ENCODE results near the gene CENPB. TPM values are rescaled to one million over a fixed set of nuclear protein-coding genes. Genes with fewer than 3 reads are reported as not detected.
"Not testable (repeated sequence)": the region's sequence is repeated elsewhere in the genome, so short reads cannot be mapped to it uniquely, and the experiment has no call there.

Gene CENPB, protein sequence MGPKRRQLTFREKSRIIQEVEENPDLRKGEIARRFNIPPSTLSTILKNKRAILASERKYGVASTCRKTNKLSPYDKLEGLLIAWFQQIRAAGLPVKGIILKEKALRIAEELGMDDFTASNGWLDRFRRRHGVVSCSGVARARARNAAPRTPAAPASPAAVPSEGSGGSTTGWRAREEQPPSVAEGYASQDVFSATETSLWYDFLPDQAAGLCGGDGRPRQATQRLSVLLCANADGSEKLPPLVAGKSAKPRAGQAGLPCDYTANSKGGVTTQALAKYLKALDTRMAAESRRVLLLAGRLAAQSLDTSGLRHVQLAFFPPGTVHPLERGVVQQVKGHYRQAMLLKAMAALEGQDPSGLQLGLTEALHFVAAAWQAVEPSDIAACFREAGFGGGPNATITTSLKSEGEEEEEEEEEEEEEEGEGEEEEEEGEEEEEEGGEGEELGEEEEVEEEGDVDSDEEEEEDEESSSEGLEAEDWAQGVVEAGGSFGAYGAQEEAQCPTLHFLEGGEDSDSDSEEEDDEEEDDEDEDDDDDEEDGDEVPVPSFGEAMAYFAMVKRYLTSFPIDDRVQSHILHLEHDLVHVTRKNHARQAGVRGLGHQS
- 10 to 100 TPM; 45.8 to 48.6 TPM for total RNA-seq
- 1 to 10 TPM; 1.0 to 1.7 (median 1.4) TPM for polyA plus RNA-seq
- 26.6 to 96.8 (median 82.6) reads per million in 6 experiments for total RNA-seq

DNA sequence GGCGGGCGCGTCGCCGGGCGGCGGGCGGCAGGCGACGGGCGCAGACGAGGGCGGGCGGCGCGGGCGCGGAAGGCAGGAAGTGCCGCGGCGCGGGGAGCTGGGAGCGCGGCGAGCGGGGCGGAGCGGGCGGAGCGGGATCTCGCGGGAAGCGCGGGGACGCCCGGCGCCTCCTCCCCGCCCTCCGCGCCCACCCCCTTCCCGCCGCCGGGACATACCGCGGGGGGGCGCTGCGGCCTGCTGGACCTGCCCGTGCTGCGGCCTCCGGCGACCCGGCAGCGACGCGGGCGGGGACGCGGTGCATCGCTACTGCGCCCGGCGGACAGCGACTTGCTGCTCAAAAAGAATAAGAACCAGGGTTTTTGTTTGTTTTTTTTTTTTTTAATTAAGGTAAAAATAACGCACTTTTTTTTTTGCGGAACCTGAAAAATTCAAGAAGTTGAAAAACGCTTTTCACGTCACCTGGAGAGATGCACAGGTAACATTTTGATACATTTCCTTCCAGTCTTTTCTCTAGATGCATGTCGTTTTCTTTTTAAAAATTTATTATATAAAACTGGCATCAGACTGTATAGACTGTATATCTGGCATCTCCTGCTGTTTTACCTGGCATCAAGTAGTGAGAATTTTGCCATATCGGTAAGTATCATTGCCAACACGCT, at the start of gene CENPB:
TSS of gene CENPB (minus strand) at position 76 of the 659 bp plus-strand sequence. CDS start 257 bp downstream, outside the sequence.
- Mint-ChIP-seq H3K4me1 (peaks cover 17 to 45% (median 38%) of the 10 kb centered on the region in 4 donors), H3K27ac (peak within 1 kb of the TSS in 8 of 10 donors; percentile 73 to 90 (median 85)), H3K9me3 (no peaks in the 10 kb centered on the region), H3K27me3 (no peaks in the 10 kb centered on the region), H3K36me3 (no peaks in the 10 kb centered on the region), H3K4me3 (peak within 1 kb of the TSS; percentile 68 to 89 (median 82))
- POLR2A ChIA-PET = interaction anchor here (0.7 to 6.4 kb wide), 12 partner anchors 9 to 299 kb away, joined by 3 to 52 read pairs (median 6); partner anchors contain the start of genes ADISSP and CDC25B
- DNase-seq (peak; percentile 79 to 94 (median 89)), ATAC-seq (peak; percentile 85 to 88)

DNA sequence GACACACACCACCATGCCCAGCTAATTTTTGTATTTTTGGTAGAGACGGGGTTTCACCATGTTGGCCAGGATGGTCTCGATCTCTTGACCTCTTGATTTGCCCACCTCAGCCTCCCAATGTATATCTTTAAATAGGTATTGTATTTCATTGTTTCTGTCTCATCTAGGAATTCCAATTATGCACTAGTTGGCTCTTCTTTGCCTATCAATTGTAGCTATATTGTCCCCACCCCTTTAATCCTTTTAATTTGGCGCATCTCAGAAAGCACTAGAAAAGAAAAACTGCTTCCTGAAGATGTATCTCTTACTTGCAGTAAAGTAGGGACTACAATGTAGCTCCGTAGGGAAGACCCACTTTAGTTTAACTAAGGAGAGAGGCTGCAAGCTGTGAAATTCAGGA, 49.6 kb upstream of the CENPB start:
- ATAC-seq (no peak), DNase-seq (no peak)
- H3K9me3 Mint-ChIP-seq = no peaks in the 10 kb centered on the region
- H3K4me1 Mint-ChIP-seq = peaks cover 0 to 3% (median under 1%) of the 10 kb centered on the region in 4 donors
- H3K4me3 Mint-ChIP-seq = no peak overlapping the region
- POLR2A ChIA-PET = interaction anchor here (0.6 to 1.8 kb wide), 3 partner anchors 9 to 33 kb away, joined by 3 to 4 read pairs (median 3); partner anchors contain the start of gene AP5S1
- no peaks in the 10 kb centered on the region for H3K27me3 Mint-ChIP-seq
- no peaks in the 10 kb centered on the region for H3K36me3 Mint-ChIP-seq
- H3K27ac Mint-ChIP-seq = no peak overlapping the region

GRCh38 chr20:3829891-3830290, 43.4 kb upstream of the CENPB start:
- H3K27me3 Mint-ChIP-seq = not testable (repeated sequence)
- POLR2A ChIA-PET = interaction anchor here (0.6 kb wide), 1 partner anchor 15 kb away, joined by 8 read pairs; no protein-coding TSS in a partner anchor

GRCh38 chr20:3828798-3829197, 42.3 kb upstream of the CENPB start:
- Mint-ChIP-seq H3K36me3 (peaks cover 0 to 30% (median under 1%) of the 10 kb centered on the region in 3 donors), H3K9me3 (no peaks in the 10 kb centered on the region), H3K4me1 (peaks cover 0 to 9% (median 3%) of the 10 kb centered on the region in 4 donors), H3K27ac (no peak overlapping the region), H3K27me3 (no peaks in the 10 kb centered on the region), H3K4me3 (no peak overlapping the region)
- POLR2A ChIA-PET = no interaction called here
- DNase-seq (no peak), ATAC-seq (no peak)

More at GRCh38 chr20:3829891-3830290, 43.4 kb upstream of the CENPB start:
- peaks cover 0 to 24% (median 0%) of the 10 kb centered on the region in 3 donors for H3K36me3 Mint-ChIP-seq
- DNase-seq, ATAC-seq, H3K4me1 Mint-ChIP-seq, H3K4me3 Mint-ChIP-seq, H3K9me3 Mint-ChIP-seq: not testable (repeated sequence)
- peak overlapping the region in 1 of 10 donors; percentile 41 for H3K27ac Mint-ChIP-seq

GRCh38 chr20:3826420-3826819, 39.9 kb upstream of the CENPB start:
- Mint-ChIP-seq H3K4me3 (no peak overlapping the region), H3K4me1 (peaks cover 2 to 18% (median 8%) of the 10 kb centered on the region in 4 donors), H3K27me3 (no peaks in the 10 kb centered on the region), H3K9me3 (no peaks in the 10 kb centered on the region), H3K36me3 (peaks cover 0 to 39% (median 4%) of the 10 kb centered on the region in 3 donors), H3K27ac (peak overlapping the region in 2 of 10 donors; percentile 14 to 80)
- POLR2A ChIA-PET = interaction anchor here (0.5 to 2.1 kb wide), 5 partner anchors 10 to 40 kb away, joined by 3 to 7 read pairs (median 3); partner anchors contain the start of gene CENPB
- ATAC-seq (no peak), DNase-seq (no peak)

DNA sequence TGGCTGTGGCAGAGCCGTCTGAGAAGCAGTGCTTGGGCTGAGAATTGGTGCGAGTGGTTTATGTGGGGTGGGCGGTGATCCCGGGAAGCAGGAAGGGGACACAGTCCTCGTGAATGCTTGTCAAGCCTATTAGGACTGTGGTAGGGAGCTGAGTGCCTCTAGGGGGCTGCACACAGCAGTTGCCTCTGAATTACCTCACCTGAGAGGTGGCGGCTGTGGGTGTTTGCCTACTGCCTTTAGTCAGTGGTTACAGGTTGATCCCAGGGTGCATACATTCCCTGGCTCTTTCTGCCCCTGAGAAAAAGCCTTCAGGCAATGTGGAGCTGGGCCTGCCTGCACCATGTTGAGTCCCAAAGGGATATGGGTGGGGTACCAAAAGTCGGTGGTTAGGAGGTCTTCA, 39.0 kb upstream of the CENPB start:
- H3K36me3 Mint-ChIP-seq = peaks cover 0 to 39% (median 4%) of the 10 kb centered on the region in 3 donors
- H3K4me3 Mint-ChIP-seq = no peak overlapping the region
- H3K4me1 Mint-ChIP-seq = peaks cover 5 to 22% (median 16%) of the 10 kb centered on the region in 4 donors
- no peaks in the 10 kb centered on the region for H3K9me3 Mint-ChIP-seq
- POLR2A ChIA-PET = no interaction called here
- H3K27ac Mint-ChIP-seq = peak overlapping the region in 5 of 10 donors; percentile 17 to 60 (median 28)
- no peaks in the 10 kb centered on the region for H3K27me3 Mint-ChIP-seq
- no peak for ATAC-seq
- no peak for DNase-seq

GRCh38 chr20:3823881-3824280, 37.3 kb upstream of the CENPB start:
- no peaks in the 10 kb centered on the region for H3K9me3 Mint-ChIP-seq
- no peak for ATAC-seq
- peaks cover 0 to 38% (median 4%) of the 10 kb centered on the region in 3 donors for H3K36me3 Mint-ChIP-seq
- peaks cover 10 to 32% (median 26%) of the 10 kb centered on the region in 4 donors for H3K4me1 Mint-ChIP-seq
- no peak overlapping the region for H3K27ac Mint-ChIP-seq
- DNase-seq = no peak
- H3K27me3 Mint-ChIP-seq = no peaks in the 10 kb centered on the region
- POLR2A ChIA-PET = interaction anchor here (0.8 to 1.3 kb wide), 2 partner anchors 10 to 25 kb away, joined by 3 read pairs; no protein-coding TSS in a partner anchor
- no peak overlapping the region for H3K4me3 Mint-ChIP-seq

DNA sequence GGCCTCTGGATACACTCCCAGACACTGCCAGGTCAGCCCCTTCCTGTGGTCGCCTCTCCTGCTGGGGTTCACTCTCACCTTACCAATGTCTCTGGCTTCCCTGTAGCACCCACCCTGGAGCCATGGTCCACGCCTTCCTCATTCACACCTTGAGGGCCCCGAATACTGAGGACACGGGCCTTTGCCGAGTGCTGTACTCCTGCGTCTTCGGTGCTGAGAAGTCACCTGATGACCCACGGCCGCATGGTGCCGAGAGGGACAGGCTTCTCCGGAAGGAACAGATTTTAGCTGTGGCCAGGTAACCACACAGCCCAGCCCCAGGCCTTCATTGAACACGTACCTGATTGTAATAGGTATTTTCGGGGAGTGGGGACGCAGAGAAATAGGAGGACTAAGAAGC, 35.5 kb upstream of the CENPB start:
- H3K9me3 Mint-ChIP-seq = no peaks in the 10 kb centered on the region
- peaks cover 12 to 48% (median 41%) of the 10 kb centered on the region in 4 donors for H3K4me1 Mint-ChIP-seq
- POLR2A ChIA-PET = interaction anchor here (0.6 to 3.4 kb wide), 5 partner anchors 11 to 1289 kb away, joined by 3 to 65 read pairs (median 5); partner anchors contain the start of gene MAVS
- DNase-seq (no peak), ATAC-seq (no peak)
- no peaks in the 10 kb centered on the region for H3K27me3 Mint-ChIP-seq
- H3K27ac Mint-ChIP-seq = peak overlapping the region in 8 of 10 donors; percentile 89 to 99 (median 98)
- peaks cover 0 to 32% (median 4%) of the 10 kb centered on the region in 3 donors for H3K36me3 Mint-ChIP-seq
- H3K4me3 Mint-ChIP-seq = peak overlapping the region; percentile 42 to 95 (median 84)

DNA sequence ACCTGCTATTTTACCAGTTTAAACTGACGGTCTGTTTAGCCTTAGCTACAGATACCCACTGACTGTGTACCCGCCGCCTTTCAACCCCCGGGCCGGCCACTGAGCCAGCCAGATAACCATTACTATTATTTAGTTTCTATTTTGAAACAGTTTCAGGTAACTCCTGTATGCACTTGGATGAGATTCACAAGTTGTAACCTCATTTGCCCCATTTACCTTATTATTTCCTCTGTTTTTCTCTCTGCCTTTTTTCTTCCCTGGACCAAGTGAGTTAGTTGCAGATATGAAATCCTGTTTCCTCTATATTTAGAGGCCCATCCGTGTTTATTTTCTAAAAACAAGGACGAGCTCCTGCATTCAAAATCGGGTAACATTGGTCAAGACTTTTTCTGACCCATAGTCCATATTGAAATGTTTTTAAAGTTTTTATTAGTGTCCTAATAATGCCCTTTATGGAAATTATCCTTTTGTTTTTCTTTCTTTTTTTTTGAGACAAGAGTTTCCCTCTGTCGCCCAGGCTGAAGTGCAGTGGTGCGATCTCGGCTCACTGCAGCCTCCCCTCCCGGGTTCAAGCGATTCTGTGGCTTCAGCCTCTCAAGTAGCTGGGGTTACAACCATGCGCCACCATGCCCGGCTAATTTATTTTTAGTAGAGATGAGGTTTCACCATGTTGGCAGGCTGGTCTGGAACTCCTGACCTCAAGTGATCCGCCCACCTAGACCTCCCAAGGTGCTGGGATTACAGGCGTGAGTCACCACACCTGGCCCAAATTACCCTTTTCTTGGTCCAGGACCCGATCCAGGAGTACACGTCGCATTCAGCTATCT, 34.6 kb upstream of the CENPB start:
- ATAC-seq (no peak), DNase-seq (no peak)
- H3K9me3 Mint-ChIP-seq = no peaks in the 10 kb centered on the region
- peak overlapping the region; percentile 91 to 99 (median 98) for H3K27ac Mint-ChIP-seq
- H3K4me1 Mint-ChIP-seq = peaks cover 15 to 53% (median 47%) of the 10 kb centered on the region in 4 donors
- H3K27me3 Mint-ChIP-seq = no peaks in the 10 kb centered on the region
- peak overlapping the region; percentile 82 to 95 (median 90) for H3K4me3 Mint-ChIP-seq
- peaks cover 0 to 26% (median 4%) of the 10 kb centered on the region in 3 donors for H3K36me3 Mint-ChIP-seq
- POLR2A ChIA-PET = interaction anchor here (0.5 to 3.4 kb wide), 17 partner anchors 10 to 876 kb away, joined by 3 to 65 read pairs (median 3); partner anchors contain the start of genes ADISSP and MAVS

DNA sequence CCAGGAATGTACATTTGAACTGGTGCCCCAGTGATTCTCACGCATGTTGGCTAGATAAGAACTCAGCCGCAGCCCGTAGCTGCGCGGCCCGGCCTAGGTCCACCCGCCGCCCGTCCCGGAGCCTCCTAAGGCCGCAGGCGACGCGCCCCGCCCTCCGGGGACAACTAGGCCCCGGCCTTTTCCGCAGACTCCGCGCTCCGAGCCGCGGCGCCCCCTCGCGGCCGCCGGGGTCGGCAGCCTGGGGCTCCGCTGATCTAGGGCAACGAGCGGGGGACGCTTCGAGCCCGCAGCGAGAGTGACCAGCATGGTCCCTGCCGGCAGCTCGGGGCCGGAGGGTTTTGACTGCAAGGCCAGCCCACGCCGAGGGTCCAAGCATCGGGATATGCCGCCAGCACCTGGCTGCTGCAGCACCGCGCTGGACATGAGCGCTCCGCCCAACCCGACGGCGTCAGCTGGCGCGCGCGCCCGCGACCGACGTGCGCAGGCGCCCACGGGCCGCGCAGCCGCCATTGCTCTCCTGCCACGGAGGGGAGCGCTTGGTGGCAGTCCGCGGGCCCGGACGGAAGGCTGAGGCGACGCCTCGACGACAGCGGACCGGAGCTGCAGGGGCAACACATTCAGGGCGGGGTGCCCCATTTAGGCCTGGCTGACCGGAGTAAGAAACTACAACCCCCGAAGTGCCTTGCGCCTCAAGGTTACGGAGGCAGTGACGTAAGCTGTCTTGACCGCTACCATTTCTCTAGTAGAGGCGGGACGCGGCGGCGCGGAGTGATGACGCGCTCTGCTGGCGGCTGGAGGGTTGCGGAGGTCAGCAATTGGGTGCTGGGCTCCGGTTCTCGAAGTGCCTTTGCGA, 33.7 kb upstream of the CENPB start, which contains the start of gene AP5S1:
TSS of gene AP5S1 (plus strand) at position 500 of the 853 bp plus-strand sequence. CDS start 1,571 bp downstream, outside the sequence.
- Mint-ChIP-seq H3K36me3 (peaks cover 0 to 19% (median 4%) of the 10 kb centered on the region in 3 donors), H3K27ac (peak within 1 kb of the TSS; percentile 91 to 99 (median 98)), H3K9me3 (no peaks in the 10 kb centered on the region), H3K4me3 (peak within 1 kb of the TSS; percentile 82 to 95 (median 90)), H3K27me3 (no peaks in the 10 kb centered on the region), H3K4me1 (peaks cover 20 to 55% (median 55%) of the 10 kb centered on the region in 4 donors)
- POLR2A ChIA-PET = interaction anchor here (0.5 to 3.4 kb wide), 17 partner anchors 9 to 875 kb away, joined by 3 to 65 read pairs (median 3); partner anchors contain the start of genes ADISSP and MAVS
- DNase-seq = peak; percentile 81 to 99 (median 88)
- peak; percentile 84 for ATAC-seq
